GM19023 (cell line): ENCODE results near the gene PAX2.

Source experiments
- ATAC-seq: cut with Tn5 transposase; IDR thresholded peaks from one replicate; pipeline ENCODE4 v1.9.1; 2021; ENCODE audit warnings: mild to moderate bottlenecking, moderate library complexity; ENCODE audit not compliant: unreplicated experiment

PAX2 gene

DNA sequence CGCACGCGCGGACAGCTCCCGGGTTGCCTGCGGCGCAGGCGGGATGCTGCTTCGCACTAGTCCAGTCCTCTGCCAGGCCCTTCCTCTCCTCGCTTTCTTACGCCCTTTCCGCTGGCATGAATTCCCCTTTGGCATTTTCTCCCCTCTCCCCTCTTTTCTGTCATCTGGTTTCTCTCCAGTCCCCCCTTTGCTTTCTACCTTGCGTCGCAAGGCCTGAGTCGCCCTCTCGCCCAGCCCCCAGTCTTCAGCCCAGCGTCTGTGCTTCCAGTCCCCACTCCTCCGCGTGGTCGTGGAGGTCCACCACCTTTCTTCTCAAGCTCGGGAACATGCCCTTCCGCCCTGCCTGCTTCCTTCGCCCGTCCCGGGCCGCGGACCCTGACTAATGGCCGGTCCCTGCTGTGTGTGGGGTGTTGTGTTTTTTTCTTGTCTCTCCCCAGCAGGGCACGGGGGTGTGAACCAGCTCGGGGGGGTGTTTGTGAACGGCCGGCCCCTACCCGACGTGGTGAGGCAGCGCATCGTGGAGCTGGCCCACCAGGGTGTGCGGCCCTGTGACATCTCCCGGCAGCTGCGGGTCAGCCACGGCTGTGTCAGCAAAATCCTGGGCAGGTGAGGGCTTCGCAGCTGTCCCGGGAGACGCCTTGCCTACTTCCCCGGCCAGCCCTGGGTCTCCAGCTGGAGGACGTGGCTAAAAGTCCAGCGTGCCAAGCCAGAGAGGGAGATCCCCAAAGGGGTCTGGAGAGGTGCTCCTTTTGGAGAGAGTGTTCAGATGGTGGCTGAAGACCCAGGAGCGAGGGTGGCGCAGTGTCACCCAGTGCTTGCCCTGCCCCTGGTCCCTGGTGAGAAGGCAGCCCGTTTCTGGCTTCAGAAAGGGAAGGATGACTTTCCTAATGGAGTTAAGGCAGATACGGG lies 4.2 kb downstream of the PAX2 start:
- ATAC-seq = no peak

- ATAC-seq = no peak
Measured at GRCh38 chr10:100750291-100751210, 5.2 kb downstream of the PAX2 start.

DNA sequence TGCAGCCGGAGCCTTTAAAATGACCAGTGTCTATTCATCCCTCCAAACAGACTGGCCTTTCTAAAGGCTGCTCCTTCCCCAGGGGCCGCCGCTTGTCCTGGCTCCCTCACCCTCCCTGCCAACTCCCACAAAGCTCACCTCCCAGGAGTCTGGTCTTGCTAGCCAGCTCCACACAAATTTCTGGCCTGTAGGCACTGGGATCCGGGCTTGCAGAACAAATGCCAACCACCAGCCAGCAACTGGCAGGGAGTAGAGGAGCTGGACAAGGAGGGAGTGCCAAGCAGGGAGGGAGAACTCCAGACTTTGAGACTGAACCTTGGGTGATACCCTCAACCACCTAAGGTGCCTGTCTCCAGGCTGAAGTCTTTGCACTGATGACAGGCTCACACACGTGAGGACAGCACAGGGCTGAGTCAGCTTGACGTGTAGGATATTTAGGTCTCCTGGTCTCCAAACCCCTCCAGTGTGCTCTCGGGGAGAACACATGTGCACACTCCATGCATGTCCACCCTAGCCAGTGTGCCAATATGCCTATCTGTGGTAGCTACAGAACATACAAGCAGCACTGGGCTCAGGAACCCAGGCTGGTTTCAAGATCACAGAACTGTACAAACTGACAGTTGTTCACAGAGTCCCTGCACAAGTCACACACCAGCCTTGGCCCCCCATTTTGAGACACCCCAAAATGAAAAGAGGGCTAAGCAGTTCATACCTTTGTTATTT lies 6.0 kb downstream of the PAX2 start:
- ATAC-seq = no peak

DNA sequence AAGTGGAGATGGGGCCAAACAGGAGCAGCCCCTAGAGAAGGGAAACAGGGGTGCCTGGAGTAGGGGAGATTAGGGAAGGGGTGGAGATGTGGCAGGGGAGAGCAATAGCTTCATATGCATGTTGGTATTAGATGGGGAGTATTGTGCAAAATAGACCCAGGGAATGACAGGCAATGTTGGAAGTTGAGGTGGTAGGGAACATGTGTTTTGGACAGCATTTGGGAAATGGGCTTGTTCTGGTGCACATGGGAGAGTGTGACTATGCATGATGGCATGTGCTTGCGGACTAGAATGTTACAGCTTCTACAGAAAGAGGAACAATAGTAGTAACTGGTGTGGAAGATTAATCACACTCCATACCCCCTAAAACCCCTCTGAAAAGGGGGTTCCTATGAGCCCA lies 10.4 kb downstream of the PAX2 start:
- ATAC-seq = no peak

DNA sequence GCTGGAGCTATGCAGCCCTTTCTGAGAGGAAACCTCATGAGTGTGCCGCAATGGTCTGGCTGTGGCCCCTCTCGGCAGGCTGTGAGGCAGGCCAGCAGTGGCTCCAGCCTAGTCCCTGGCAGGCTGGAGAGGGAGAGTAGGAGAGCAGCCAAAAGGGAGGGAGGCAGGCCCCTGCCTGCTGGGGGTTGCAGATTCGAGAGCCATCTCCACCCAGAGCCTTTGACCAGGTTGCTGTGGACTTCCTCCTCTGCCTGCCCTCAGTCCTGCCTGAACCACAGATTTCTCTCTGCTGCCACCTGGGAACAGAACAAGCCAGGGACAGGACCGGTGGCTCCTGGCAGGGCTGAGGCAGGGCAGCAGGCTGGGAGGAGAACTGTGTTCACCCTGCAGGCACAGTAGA lies 13.9 kb downstream of the PAX2 start:
- ATAC-seq = no peak

DNA sequence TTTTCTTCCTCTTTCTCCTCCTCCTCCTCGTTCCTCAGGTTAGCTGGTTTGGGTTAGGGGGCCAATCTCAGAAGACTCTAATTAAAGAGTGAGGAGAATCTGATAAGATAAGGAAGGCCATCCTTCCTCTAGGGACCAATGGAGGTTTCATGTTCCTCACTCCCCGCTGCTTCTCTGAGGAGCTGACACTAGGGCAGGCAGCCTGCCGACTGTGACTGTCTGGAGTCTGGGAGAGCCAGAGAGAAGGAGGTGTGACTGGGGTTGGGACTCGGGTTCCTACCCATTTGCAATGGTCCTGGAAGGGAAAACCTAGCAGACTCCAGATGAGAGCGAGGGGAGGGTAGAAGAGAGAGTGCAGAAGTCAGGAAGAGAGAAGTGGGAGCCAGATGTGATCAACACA lies 15.3 kb downstream of the PAX2 start:
- no peak for ATAC-seq

- ATAC-seq = no peak
Measured at GRCh38 chr10:100761191-100761590, 15.8 kb downstream of the PAX2 start.

DNA sequence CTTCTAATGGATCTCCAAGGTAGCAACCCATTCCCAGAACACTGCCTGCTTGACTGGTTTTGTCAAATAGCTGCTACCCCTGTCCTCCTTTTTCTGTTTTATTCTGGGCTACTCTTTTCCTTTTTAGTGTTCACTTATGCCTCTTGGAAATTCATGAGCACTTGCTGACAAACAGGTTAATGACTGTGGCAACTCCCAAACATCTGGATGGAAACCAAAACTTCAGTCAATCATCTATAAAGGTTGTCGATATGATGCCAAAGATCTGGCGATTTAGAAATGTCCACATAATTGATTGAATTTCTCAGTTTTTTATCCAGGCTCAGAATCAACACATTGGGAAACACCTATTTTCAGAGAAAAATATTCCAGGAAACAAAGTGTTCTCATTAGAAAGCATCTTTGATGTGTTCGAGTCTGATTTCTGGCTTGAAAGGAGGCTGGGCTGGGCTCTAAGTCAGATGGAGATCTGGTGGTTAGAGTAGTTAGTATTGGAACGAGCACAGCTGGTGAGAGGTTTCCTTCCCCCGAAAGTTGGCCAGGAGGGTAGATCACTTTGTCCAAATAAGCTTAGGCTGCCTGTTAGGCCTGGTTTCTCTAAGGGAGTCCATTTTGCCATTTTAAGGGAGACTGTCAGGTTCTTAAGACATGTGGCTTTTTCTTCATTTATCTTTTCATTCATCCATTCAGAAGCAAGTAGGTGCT lies 17.8 kb downstream of the PAX2 start:
- no peak for ATAC-seq

DNA sequence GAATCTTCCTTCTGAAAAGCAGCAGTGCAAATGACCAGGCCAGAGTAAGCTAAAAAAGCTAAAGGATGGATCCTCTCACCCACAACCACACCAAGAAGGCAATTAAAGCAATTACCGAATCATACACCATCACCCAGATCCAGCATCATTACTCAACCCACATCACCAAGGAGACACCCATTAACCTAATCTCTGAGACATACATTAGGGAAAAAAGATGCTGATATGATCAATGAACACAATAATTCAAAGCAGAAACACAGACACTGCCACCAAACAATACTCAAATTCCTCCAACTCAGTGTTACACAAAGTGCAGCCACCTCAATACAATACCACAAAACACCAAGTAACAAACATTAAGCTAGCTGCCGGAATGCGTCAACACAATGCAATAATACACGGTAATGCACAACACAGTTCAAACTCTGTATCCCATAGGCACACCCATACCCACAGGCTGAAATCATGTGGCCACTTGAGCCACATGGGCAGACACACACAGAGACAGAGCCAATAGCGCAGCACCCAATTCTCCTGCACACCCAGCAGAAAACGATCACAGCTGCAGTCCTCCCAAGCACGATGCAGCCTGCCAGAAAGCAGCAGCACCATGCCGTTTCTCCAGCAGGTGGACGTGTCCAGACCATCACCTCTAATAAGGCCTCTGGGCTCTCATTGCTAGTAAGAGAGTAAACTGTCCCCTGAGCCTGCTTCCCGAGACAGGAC lies 21.5 kb downstream of the PAX2 start:
- no peak for ATAC-seq

GRCh38 chr10:100767422-100767775 lies 22.0 kb downstream of the PAX2 start:
- no peak for ATAC-seq

DNA sequence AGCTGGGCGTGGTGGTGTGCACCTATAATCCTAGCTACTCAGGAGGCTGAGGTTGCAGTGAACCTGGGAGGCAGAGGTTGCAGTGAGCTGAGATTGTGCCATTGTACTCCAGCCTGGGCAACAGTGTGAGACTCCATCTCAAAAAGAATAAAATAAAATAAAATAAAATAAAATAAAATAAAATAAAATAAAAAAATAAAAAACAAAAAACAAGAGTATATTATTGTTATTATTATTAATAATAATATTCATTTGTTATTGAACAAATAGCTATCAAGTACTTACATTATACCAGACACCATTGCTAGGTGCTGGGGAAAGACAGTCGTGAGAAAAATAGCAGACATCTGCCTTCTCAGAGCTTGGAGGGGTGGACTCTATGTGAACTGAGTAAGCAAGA lies 24.1 kb downstream of the PAX2 start:
- ATAC-seq = no peak

GRCh38 chr10:100773646-100774045 lies 28.3 kb downstream of the PAX2 start:
- ATAC-seq = no peak

- ATAC-seq = no peak
Measured at GRCh38 chr10:100774223-100774622, 28.8 kb downstream of the PAX2 start.

DNA sequence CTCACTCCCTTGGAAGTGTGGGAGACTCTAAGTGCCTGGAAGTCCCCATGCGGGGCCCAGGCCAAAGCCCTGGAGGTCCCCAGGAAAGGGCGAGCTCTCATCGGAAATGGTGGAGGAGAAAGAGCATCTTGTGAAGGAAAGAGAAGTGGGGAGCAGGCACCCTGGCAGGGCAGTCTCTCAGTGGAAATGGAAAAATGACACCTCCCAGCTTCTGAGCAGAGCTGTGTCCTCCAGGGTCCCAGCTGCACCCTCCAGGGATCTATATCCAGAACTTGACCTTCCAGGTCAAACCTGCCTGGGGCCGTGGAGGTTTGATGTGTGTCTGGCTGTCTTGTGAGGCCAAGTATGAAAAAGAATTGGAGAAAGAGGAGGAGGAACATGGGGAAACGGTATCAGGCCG lies 29.5 kb downstream of the PAX2 start:
- no peak for ATAC-seq

- ATAC-seq = no peak
Measured at GRCh38 chr10:100775386-100775785, 30.0 kb downstream of the PAX2 start.

DNA sequence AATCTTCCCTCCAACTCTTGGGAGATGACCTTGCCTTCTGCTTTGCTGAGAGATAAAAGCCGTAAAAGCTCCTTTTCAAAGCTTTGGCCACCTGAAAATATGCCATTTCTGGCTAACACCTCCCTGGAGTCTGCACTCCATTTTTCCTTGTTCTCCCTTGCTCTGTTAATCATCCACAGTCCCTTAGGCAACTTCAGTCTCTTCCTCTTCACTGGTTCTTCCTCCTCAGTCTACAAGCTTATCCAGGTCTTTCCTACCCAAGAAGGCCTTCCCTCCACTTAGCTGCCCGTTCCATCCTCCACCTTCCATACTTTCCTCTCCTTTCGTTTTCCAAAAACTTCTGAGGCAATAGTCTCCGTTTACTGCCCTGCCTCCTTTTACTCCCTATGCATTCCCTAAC lies 30.5 kb downstream of the PAX2 start:
- no peak for ATAC-seq

DNA sequence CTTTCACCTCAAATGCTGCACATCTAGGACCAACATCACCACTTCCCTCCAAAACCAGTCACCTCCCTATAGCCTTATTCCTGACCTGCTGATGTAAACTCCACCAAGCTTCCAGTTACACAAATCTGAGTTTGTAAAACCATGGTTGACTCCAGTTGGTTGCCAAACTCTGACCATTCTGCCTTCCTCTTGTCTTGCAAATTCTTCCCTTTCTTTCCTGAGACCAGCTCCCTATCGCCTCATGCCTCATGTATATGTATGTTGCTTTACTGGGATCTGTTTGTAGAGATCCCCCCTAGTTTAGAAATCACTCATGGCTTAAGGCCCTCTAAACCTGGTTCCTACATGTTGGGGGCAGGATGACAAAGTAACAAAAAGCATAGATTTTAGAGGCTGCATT lies 31.3 kb downstream of the PAX2 start:
- ATAC-seq = no peak

GRCh38 chr10:100779329-100779728 lies 33.9 kb downstream of the PAX2 start:
- no peak for ATAC-seq

- ATAC-seq = no peak
Measured at GRCh38 chr10:100780324-100780723, 34.9 kb downstream of the PAX2 start.

GRCh38 chr10:100781145-100781665 lies 35.8 kb downstream of the PAX2 start:
- no peak for ATAC-seq
